GM18526 (cell line): Measurements from ENCODE around the gene TIFAB.

Source experiments
- POLR2A ChIP-seq: IDR thresholded peaks from 3 replicates; pipeline ENCODE4 v1.6.1; 2011; ENCODE audit not compliant: insufficient read length; ENCODE audit errors: extremely low read depth

Gene TIFAB

GRCh38 chr5:135452321-135453030, at the start of gene TIFAB:
Gene TIFAB, minus strand, starts transcription at chr5:135452351. Its CDS starts 2,412 bp downstream, at chr5:135449939.
- no peak for TF ChIP-seq POLR2A

- TF ChIP-seq POLR2A = no peak
These were observed 46.5 kb upstream of the TIFAB start for GRCh38 chr5:135498637-135498995.

- no peak for TF ChIP-seq POLR2A
These were observed 46.0 kb upstream of the TIFAB start for GRCh38 chr5:135497971-135498636.

- no peak for TF ChIP-seq POLR2A
These were observed 42.0 kb upstream of the TIFAB start for GRCh38 chr5:135494196-135494595.

- no peak for TF ChIP-seq POLR2A
These were observed 41.4 kb upstream of the TIFAB start for GRCh38 chr5:135493406-135494180.

- TF ChIP-seq POLR2A = no peak
These were observed 40.1 kb upstream of the TIFAB start for GRCh38 chr5:135492319-135492626.

- TF ChIP-seq POLR2A = no peak
These were observed 39.6 kb upstream of the TIFAB start for GRCh38 chr5:135491552-135492318.

- no peak for TF ChIP-seq POLR2A
These were observed 38.9 kb upstream of the TIFAB start for GRCh38 chr5:135491038-135491551.

GRCh38 chr5:135490245-135491037, 38.3 kb upstream of the TIFAB start:
- TF ChIP-seq POLR2A = no peak

- TF ChIP-seq POLR2A = no peak
These were observed 37.5 kb upstream of the TIFAB start for GRCh38 chr5:135489466-135490244.

GRCh38 chr5:135488727-135489465, 36.7 kb upstream of the TIFAB start:
- no peak for TF ChIP-seq POLR2A

GRCh38 chr5:135487839-135488514, 35.8 kb upstream of the TIFAB start:
- TF ChIP-seq POLR2A = no peak

- no peak for TF ChIP-seq POLR2A
These were observed 34.9 kb upstream of the TIFAB start for GRCh38 chr5:135487037-135487395.
